HepG2 (cell line): ENCODE data around the gene PAPPA.

Experiments used
- ELF1 ChIP-seq: sonication (generic); formaldehyde crosslinking; IDR thresholded peaks from 2 replicates; pipeline ENCODE4 v1.4.0; 2020; ENCODE audit warnings: missing genetic modification reagents
- RELA ChIP-seq: sonication (generic); formaldehyde crosslinking; IDR thresholded peaks from 2 replicates; pipeline ENCODE4 v1.4.0; 2020; ENCODE audit warnings: missing genetic modification reagents
- ZNF225 ChIP-seq: sonication (generic); formaldehyde crosslinking; IDR thresholded peaks from 2 replicates; pipeline ENCODE4 v1.4.0; 2020; ENCODE audit warnings: mild to moderate bottlenecking, missing genetic modification reagents
- ZNF317 ChIP-seq: sonication (generic); formaldehyde crosslinking; IDR thresholded peaks from 2 replicates; pipeline ENCODE4 v1.5.0; 2020; ENCODE audit warnings: mild to moderate bottlenecking, missing genetic modification reagents
- ZNF331 ChIP-seq: sonication (generic); formaldehyde crosslinking; IDR thresholded peaks from 2 replicates; pipeline ENCODE4 v1.4.0; 2020; ENCODE audit warnings: missing genetic modification reagents

- TF ChIP-seq ZNF331 (CRISPR knock-in tag) = no peak
- TF ChIP-seq RELA (CRISPR knock-in tag) = no peak
- TF ChIP-seq ELF1 = no peak
- no peak for TF ChIP-seq ZNF225 (CRISPR knock-in tag)
- no peak for TF ChIP-seq ZNF317
Observed at GRCh38 chr9:116115761-116116353, 37.7 kb upstream of the PAPPA start.
